ENCODE results near the gene TRUB2. TPM values are rescaled to one million over a fixed set of nuclear protein-coding genes. Genes with fewer than 3 reads are reported as not detected.

Gene TRUB2
- total RNA-seq, 1 experiment from 2014 or later: 37.6 TPM

GRCh38 chr9:128360826-128361225 is 38.6 kb upstream of the TRUB2 start:
- Mint-ChIP-seq H3K9me3 (ENCODE audit: unreplicated experiment) (no peaks in the 10 kb centered on the region), H3K4me1 (ENCODE audit: insufficient read depth, unreplicated experiment) (peaks cover 6% of the 10 kb centered on the region), H3K36me3 (ENCODE audit: insufficient read depth, unreplicated experiment) (peaks cover 11% of the 10 kb centered on the region), H3K27ac (ENCODE audit: low read depth, unreplicated experiment) (no peak overlapping the region), H3K4me3 (ENCODE audit: unreplicated experiment) (no peak overlapping the region), H3K27me3 (ENCODE audit: insufficient read depth, unreplicated experiment) (no peaks in the 10 kb centered on the region)
- no TSS peak for BruUV-seq (replicated peaks)
- CTCF ChIA-PET: interaction anchor here (0.6 to 3.8 kb wide), 14 partner anchors 10 to 276 kb away, joined by 3 to 23 read pairs (median 6); partner anchors contain the start of gene URM1
- intact Hi-C loops (cut with micrococcal nuclease): loop anchor here (10.0 kb wide), 1 partner anchor 54 kb away; no protein-coding TSS in a partner anchor
- POLR2A ChIA-PET: interaction anchor here (0.6 to 3.1 kb wide), 5 partner anchors 11 to 194 kb away, joined by 3 to 41 read pairs (median 4); partner anchors contain the start of gene URM1
- no peak for TF ChIP-seq CTCF (IDR thresholded peaks at IDR 0.05; ENCODE audit: unreplicated experiment)
- DNase-seq (ENCODE audit: unreplicated experiment): no peak

DNA sequence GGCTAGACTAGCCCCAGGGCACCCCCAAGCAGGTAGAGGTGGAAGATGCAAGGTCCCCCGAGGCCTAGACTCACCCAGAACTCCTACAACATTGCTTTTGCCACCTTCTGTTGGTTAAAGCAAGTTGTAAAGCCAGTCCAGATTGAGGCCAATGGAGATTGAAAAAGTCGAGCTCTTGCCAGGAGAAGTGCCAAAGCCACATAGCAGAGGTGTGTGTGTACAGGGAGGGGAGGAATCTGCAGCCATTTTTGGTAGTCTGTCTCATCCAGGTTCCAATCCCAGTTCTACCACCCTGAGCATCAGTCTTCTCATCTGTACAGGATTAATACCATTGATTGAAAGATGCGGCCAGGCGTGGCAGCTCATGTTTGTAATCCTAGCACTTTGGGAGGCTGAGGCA is 36.6 kb upstream of the TRUB2 start:
- no peaks in the 10 kb centered on the region for H3K27me3 Mint-ChIP-seq (ENCODE audit: insufficient read depth, unreplicated experiment)
- DNase-seq (ENCODE audit: unreplicated experiment): no peak
- H3K36me3 Mint-ChIP-seq (ENCODE audit: insufficient read depth, unreplicated experiment): peaks cover 16% of the 10 kb centered on the region
- intact Hi-C loops (cut with micrococcal nuclease): no loop called here
- no peak for TF ChIP-seq CTCF (IDR thresholded peaks at IDR 0.05; ENCODE audit: unreplicated experiment)
- H3K27ac Mint-ChIP-seq (ENCODE audit: low read depth, unreplicated experiment): no peak overlapping the region
- POLR2A ChIA-PET: interaction anchor here (0.6 to 1.2 kb wide), 2 partner anchors 205 to 304 kb away, joined by 3 read pairs; no protein-coding TSS in a partner anchor
- H3K4me3 Mint-ChIP-seq (ENCODE audit: unreplicated experiment): no peak overlapping the region
- H3K4me1 Mint-ChIP-seq (ENCODE audit: insufficient read depth, unreplicated experiment): peaks cover 6% of the 10 kb centered on the region
- CTCF ChIA-PET: interaction anchor here (0.5 to 1.3 kb wide), 5 partner anchors 40 to 488 kb away, joined by 3 to 5 read pairs (median 3); no protein-coding TSS in a partner anchor
- no TSS peak for BruUV-seq (replicated peaks)
- H3K9me3 Mint-ChIP-seq (ENCODE audit: unreplicated experiment): no peaks in the 10 kb centered on the region

GRCh38 chr9:128358090-128358489 is 35.8 kb upstream of the TRUB2 start:
- H3K4me3 Mint-ChIP-seq (ENCODE audit: unreplicated experiment): no peak overlapping the region
- H3K4me1 Mint-ChIP-seq (ENCODE audit: insufficient read depth, unreplicated experiment): peaks cover 6% of the 10 kb centered on the region
- H3K27ac Mint-ChIP-seq (ENCODE audit: low read depth, unreplicated experiment): no peak overlapping the region
- DNase-seq (ENCODE audit: unreplicated experiment): no peak
- peaks cover 17% of the 10 kb centered on the region for H3K36me3 Mint-ChIP-seq (ENCODE audit: insufficient read depth, unreplicated experiment)
- no peaks in the 10 kb centered on the region for H3K27me3 Mint-ChIP-seq (ENCODE audit: insufficient read depth, unreplicated experiment)
- intact Hi-C loops (cut with micrococcal nuclease): no loop called here
- ChIA-PET POLR2A (interaction anchor here (1.0 kb wide), 1 partner anchor 12 kb away, joined by 3 read pairs; no protein-coding TSS in a partner anchor), CTCF (interaction anchor here (0.6 to 1.3 kb wide), 2 partner anchors 19 to 63 kb away, joined by 3 read pairs; no protein-coding TSS in a partner anchor)
- H3K9me3 Mint-ChIP-seq (ENCODE audit: unreplicated experiment): no peaks in the 10 kb centered on the region
- BruUV-seq (replicated peaks): no TSS peak
- no peak for TF ChIP-seq CTCF (IDR thresholded peaks at IDR 0.05; ENCODE audit: unreplicated experiment)

- Mint-ChIP-seq H3K36me3 (ENCODE audit: insufficient read depth, unreplicated experiment) (peaks cover 26% of the 10 kb centered on the region), H3K4me3 (ENCODE audit: unreplicated experiment) (no peak overlapping the region), H3K27ac (ENCODE audit: low read depth, unreplicated experiment) (no peak overlapping the region), H3K9me3 (ENCODE audit: unreplicated experiment) (no peaks in the 10 kb centered on the region), H3K27me3 (ENCODE audit: insufficient read depth, unreplicated experiment) (no peaks in the 10 kb centered on the region), H3K4me1 (ENCODE audit: insufficient read depth, unreplicated experiment) (no peaks in the 10 kb centered on the region)
- ChIA-PET POLR2A (no interaction called here), CTCF (interaction anchor here (0.7 to 3.2 kb wide), 3 partner anchors 26 to 60 kb away, joined by 3 to 10 read pairs (median 3); no protein-coding TSS in a partner anchor)
- no peak for TF ChIP-seq CTCF (IDR thresholded peaks at IDR 0.05; ENCODE audit: unreplicated experiment)
- intact Hi-C loops (cut with micrococcal nuclease): no loop called here
- BruUV-seq (replicated peaks): no TSS peak
- DNase-seq (ENCODE audit: unreplicated experiment): no peak
Observed at GRCh38 chr9:128355451-128355850, 33.2 kb upstream of the TRUB2 start.

Measured in MCF 10A (cell line).